H1 (cell line): Measurements from ENCODE around the gene UPP1. TPM values are rescaled to one million over a fixed set of nuclear protein-coding genes. Genes with fewer than 3 reads are reported as not detected.

ENCODE experiments used
- CTCF ChIA-PET: fragments of 300-600 bp; sonication (Branson Sonifier 250); formaldehyde crosslinking; loops from one replicate; lab custom pipeline; 2021; ENCODE audit not compliant: partially characterized antibody; lab: Charles Lee
- POLR2A ChIA-PET: fragments of 300-600 bp; sonication (Branson Sonifier 250); formaldehyde crosslinking; loops from one replicate; lab custom pipeline; 2021; ENCODE audit warnings: inconsistent platforms; ENCODE audit not compliant: partially characterized antibody; lab: Charles Lee
- DNase-seq, 2 experiments: peaks; one replicate each; pipeline versions ENCODE4 v3.0.0 to v3.0.0-alpha.2; 2010 to 2022; ENCODE audit warnings: low spot score in 2 of 2, low read depth in 1 of 2, mixed read lengths in 1 of 2
- FAIRE-seq: peaks from 2 replicates; lab custom pipeline; 2011; peaks lifted over from hg19 to GRCh38; lab: Jason Lieb, UNC
- H2AFZ ChIP-seq: 2 replicates; pipeline ENCODE4 v1.8.1; 2012; ENCODE audit warnings: low read length, inconsistent platforms
- H2AK5ac ChIP-seq: 2 replicates; pipeline ENCODE4 v1.6.1; 2013; ENCODE audit warnings: low read depth, low read length
- H2BK120ac ChIP-seq: replicated peaks from 2 replicates; pipeline ENCODE3; 2013; ENCODE audit warnings: low read depth, low read length, inconsistent platforms
- H2BK12ac ChIP-seq: 2 replicates; pipeline ENCODE4 v1.6.1; 2013; ENCODE audit warnings: low read depth, low read length
- H2BK15ac ChIP-seq: 2 replicates; pipeline ENCODE4 v1.6.1; 2013; ENCODE audit warnings: low read length
- H2BK20ac ChIP-seq: 2 replicates; pipeline ENCODE4 v1.6.1; 2013; ENCODE audit warnings: low read length
- H2BK5ac ChIP-seq: 2 replicates; pipeline ENCODE4 v1.6.1; 2013; ENCODE audit warnings: low read depth, low read length
- H3K14ac ChIP-seq: 2 replicates; pipeline ENCODE4 v1.6.1; 2013; ENCODE audit warnings: inconsistent platforms; ENCODE audit not compliant: insufficient read length
- H3K18ac ChIP-seq: 2 replicates; pipeline ENCODE4 v1.6.1; 2013; ENCODE audit warnings: low read length; ENCODE audit errors: extremely low read depth
- H3K23ac ChIP-seq: 2 replicates; pipeline ENCODE4 v1.6.1; 2013; ENCODE audit warnings: inconsistent platforms; ENCODE audit not compliant: insufficient read length
- H3K23me2 ChIP-seq: 2 replicates; pipeline ENCODE4 v1.6.1; 2013; ENCODE audit warnings: low read depth, low read length
- H3K27ac ChIP-seq: 2 replicates; pipeline ENCODE4 v1.6.1; 2011; ENCODE audit warnings: low read depth, low read length, inconsistent platforms
- H3K27me3 ChIP-seq, 4 experiments: replicated peaks in 1 of 4; 1 replicate in 1 of 4; 2 replicates in 3 of 4; pipeline versions ENCODE4 v1.6.1 to v1.8.1; 2011 to 2013; ENCODE audit warnings: low read length in 3 of 4, mild to moderate bottlenecking in 3 of 4, inconsistent platforms in 2 of 4, mixed read lengths in 2 of 4, moderate library complexity in 1 of 4; ENCODE audit not compliant: control insufficient read depth in 3 of 4, insufficient read depth in 3 of 4; ENCODE audit errors: extremely low read depth in 1 of 4
- H3K36me3 ChIP-seq, 4 experiments: 2 replicates each; pipeline versions ENCODE4 v1.6.1 to v1.8.1; 2011 to 2013; ENCODE audit warnings: mild to moderate bottlenecking in 4 of 4, low read length in 3 of 4, moderate library complexity in 2 of 4, control low read depth in 1 of 4, inconsistent platforms in 1 of 4; ENCODE audit not compliant: insufficient read depth in 4 of 4, control insufficient read depth in 2 of 4
- H3K4ac ChIP-seq: replicated peaks from 2 replicates; pipeline ENCODE3; 2013; ENCODE audit warnings: low read length, low read depth, mixed read lengths, inconsistent platforms; ENCODE audit not compliant: insufficient read length
- H3K4me1 ChIP-seq, 4 experiments: replicated peaks in 1 of 4; 1 replicate in 1 of 4; 2 replicates in 3 of 4; pipeline versions ENCODE4 v1.6.1 to v1.8.1; 2011 to 2013; ENCODE audit warnings: low read length in 3 of 4, inconsistent platforms in 2 of 4, mixed read lengths in 1 of 4; ENCODE audit not compliant: insufficient read depth in 4 of 4, control insufficient read depth in 3 of 4
- H3K4me2 ChIP-seq, 2 experiments: 2 replicates each; pipeline versions ENCODE4 v1.6.1 to v1.8.1; 2011 to 2013; ENCODE audit warnings: low read depth in 2 of 2, low read length in 2 of 2, control low read depth in 1 of 2, inconsistent platforms in 1 of 2, mild to moderate bottlenecking in 1 of 2; ENCODE audit not compliant: insufficient read depth in 1 of 2
- H3K4me3 ChIP-seq, 4 experiments: fragments of 200-600, 300-600 bp in 1 of 4; sonication (generic), shearing (Covaris generic), sonication (Bioruptor Twin) in 1 of 4; 2 replicates each; pipeline versions ENCODE4 v1.5.1 to v1.8.1; 2011 to 2016; ENCODE audit warnings: low read length in 4 of 4, low read depth in 3 of 4, control low read depth in 2 of 4, inconsistent platforms in 2 of 4, mild to moderate bottlenecking in 2 of 4, mixed read lengths in 1 of 4, moderate library complexity in 1 of 4; ENCODE audit not compliant: insufficient read depth in 2 of 4; ENCODE audit errors: extremely low read depth in 1 of 4
- H3K56ac ChIP-seq: replicated peaks from 2 replicates; pipeline ENCODE3; 2013; ENCODE audit warnings: low read depth, mild to moderate bottlenecking, mixed read lengths, low read length, inconsistent platforms; ENCODE audit not compliant: insufficient read length
- H3K79me1 ChIP-seq: 2 replicates; pipeline ENCODE4 v1.6.1; 2013; ENCODE audit warnings: low read depth, low read length, control low read depth
- H3K79me2 ChIP-seq, 2 experiments: 2 replicates each; pipeline versions ENCODE4 v1.6.1 to v1.8.1; 2012 to 2013; ENCODE audit warnings: low read length in 2 of 2, mild to moderate bottlenecking in 2 of 2, inconsistent platforms in 1 of 2; ENCODE audit not compliant: insufficient read depth in 2 of 2, control insufficient read depth in 1 of 2
- H3K9ac ChIP-seq, 4 experiments: replicated peaks in 1 of 4; 1 replicate in 1 of 4; 2 replicates in 3 of 4; pipeline versions ENCODE4 v1.6.1 to v1.8.1; 2011 to 2013; ENCODE audit warnings: low read depth in 3 of 4, low read length in 3 of 4, control low read depth in 2 of 4, mild to moderate bottlenecking in 2 of 4, moderate library complexity in 2 of 4, inconsistent platforms in 1 of 4; ENCODE audit errors: extremely low read depth in 1 of 4
- H3K9me3 ChIP-seq, 2 experiments: 2 replicates each; pipeline versions ENCODE4 v1.6.1 to v1.8.1; 2012 to 2013; ENCODE audit warnings: mild to moderate bottlenecking in 2 of 2, moderate library complexity in 2 of 2, control low read depth in 1 of 2, inconsistent platforms in 1 of 2, low read depth in 1 of 2, low read length in 1 of 2, mixed read lengths in 1 of 2; ENCODE audit not compliant: insufficient read depth in 2 of 2
- H4K20me1 ChIP-seq, 2 experiments: replicated peaks in 1 of 2; 2 replicates each; pipeline versions ENCODE3 to v1.8.1; 2011 to 2013; ENCODE audit warnings: inconsistent platforms in 2 of 2, low read length in 2 of 2, mild to moderate bottlenecking in 1 of 2; ENCODE audit not compliant: insufficient read depth in 2 of 2, control insufficient read depth in 1 of 2
- H4K5ac ChIP-seq: 2 replicates; pipeline ENCODE4 v1.6.1; 2013; ENCODE audit warnings: low read length, low read depth, mixed read lengths, inconsistent platforms; ENCODE audit not compliant: insufficient read length
- H4K8ac ChIP-seq: 2 replicates; pipeline ENCODE4 v1.8.0; 2013; ENCODE audit warnings: mild to moderate bottlenecking, moderate library complexity, low read length, inconsistent platforms; ENCODE audit not compliant: insufficient read depth; ENCODE audit errors: extremely low read depth
- H4K91ac ChIP-seq: replicated peaks from 2 replicates; pipeline ENCODE3; 2013; ENCODE audit warnings: low read length, mixed read lengths, inconsistent platforms; ENCODE audit not compliant: insufficient read length
- CEBPB ChIP-seq: IDR thresholded peaks from 2 replicates; pipeline ENCODE4 v1.6.1; 2012; ENCODE audit warnings: low read depth, low read length
- JUND ChIP-seq: IDR thresholded peaks from 2 replicates; pipeline ENCODE4 v1.6.1; 2011; ENCODE audit warnings: mild to moderate bottlenecking, improper control_type of control experiment, low read length
- POLR2A ChIP-seq, 2 experiments: IDR thresholded peaks; 1 replicate in 1 of 2; 2 replicates in 1 of 2; pipeline ENCODE4 v1.6.1; 2011; ENCODE audit warnings: low read depth in 2 of 2, low read length in 2 of 2, mild to moderate bottlenecking in 2 of 2; ENCODE audit errors: control extremely low read depth in 1 of 2
- SAP30 ChIP-seq: fragments of 300-600 bp; sonication (generic); IDR thresholded peaks from 2 replicates; pipeline ENCODE4 v1.7.1; 2012; ENCODE audit warnings: low read length, moderate library complexity, mild to moderate bottlenecking, inconsistent platforms; ENCODE audit not compliant: insufficient read depth, insufficient replicate concordance
- SIN3A ChIP-seq, 2 experiments: IDR thresholded peaks in 1 of 2; conservative IDR thresholded peaks in 1 of 2; 2 replicates each; pipeline ENCODE4 v1.6.1; 2011 to 2012; ENCODE audit warnings: low read length in 2 of 2, improper control_type of control experiment in 1 of 2, low read depth in 1 of 2, mild to moderate bottlenecking in 1 of 2
- SIRT6 ChIP-seq: IDR thresholded peaks from one replicate; pipeline ENCODE4 v1.7.1; 2012; ENCODE audit warnings: low read length, inconsistent platforms
- SP4 ChIP-seq: IDR thresholded peaks from 2 replicates; pipeline ENCODE4 v1.6.1; 2012; ENCODE audit warnings: low read length, inconsistent platforms
- TBP ChIP-seq: IDR thresholded peaks from 2 replicates; pipeline ENCODE4 v1.6.1; 2011; ENCODE audit warnings: low read depth, low read length, improper control_type of control experiment
- WGBS, 2 experiments: shearing (Covaris generic) in 1 of 2; methylation state at CpG; one replicate each; pipeline versions ENCODE4 v1.1.6 to v1.1.7; 2013 to 2015; ENCODE audit warnings: low lambda C conversion rate in 2 of 2, mixed read lengths in 2 of 2, inconsistent platforms in 1 of 2, low coverage in 1 of 2, missing lambda C conversion rate in 1 of 2; ENCODE audit not compliant: insufficient replicate concordance in 2 of 2, insufficient coverage in 1 of 2, insufficient read length in 1 of 2; ENCODE audit errors: extremely low coverage in 1 of 2, missing lambda C conversion rate in 1 of 2; 5-methylcytosine and 5-hydroxymethylcytosine counted together
- polyA plus RNA-seq, 7 experiments: library from polyadenylated mRNA; depleted of rRNA in 3 of 7; stranded (reverse) in 5 of 7; unstranded in 2 of 7; fragments of >200 nt in 5 of 7; fragments of 200-250 nt in 2 of 7; gene quantifications; 1 replicate in 5 of 7; 2 replicates in 1 of 7; 4 replicates in 1 of 7; pipeline versions ENCODE4 v1.2.1 to v1.2.3, GENCODE V29; 2011 to 2013; ENCODE audit warnings: missing spikeins in 2 of 7, mixed read lengths in 2 of 7
- total RNA-seq: library from RNA; stranded (reverse); fragmentation: NEBNext Ultra II Directional; extraction: Animal tissue kit (Norgen Biotek cat#: 25700); gene quantifications from 2 replicates; pipeline ENCODE4 v1.2.1, GENCODE V29; 2021
- TF ChIP-seq, protein P1 (sequence below), 3 experiments: IDR thresholded peaks; 1 replicate in 2 of 3; 2 replicates in 1 of 3; pipeline versions ENCODE4 v1.5.1 to v1.6.1; 2011; ENCODE audit warnings: low read length in 3 of 3, mild to moderate bottlenecking in 3 of 3, inconsistent platforms in 2 of 3, low read depth in 1 of 3, moderate library complexity in 1 of 3; ENCODE audit not compliant: insufficient read depth in 1 of 3; ENCODE audit errors: control extremely low read depth in 1 of 3

The UPP1 gene
- total and polyA plus RNA-seq, 2 of the 8 experiments (the other 6 are each of a cell fraction or from before 2014, with no cell fraction given): 40.7 to 46.2 TPM

DNA sequence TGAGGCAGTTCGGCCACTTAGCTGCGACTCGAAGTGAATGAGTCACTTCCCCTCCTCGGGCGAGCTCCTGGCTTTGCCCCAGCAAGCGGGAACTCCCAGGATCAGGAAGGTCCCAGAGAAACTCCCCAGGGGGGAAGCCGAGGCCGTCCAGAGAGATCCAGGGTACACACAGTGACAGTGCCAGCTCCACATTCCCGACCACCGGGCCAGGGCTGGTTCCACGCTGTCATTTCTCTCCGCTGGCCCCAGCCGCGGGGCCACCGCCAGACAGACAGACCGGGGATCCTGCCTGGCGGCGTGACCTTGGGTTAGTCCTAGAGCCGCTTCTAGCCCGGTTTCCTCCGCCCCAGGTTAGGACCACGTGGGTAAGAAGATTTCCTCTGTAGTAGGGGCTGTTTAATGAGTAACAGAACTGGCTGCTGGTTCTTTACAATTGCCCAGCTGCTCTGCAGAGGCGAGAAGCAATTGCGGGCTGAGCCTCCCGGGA is 463 bp upstream of the UPP1 start:
- Histone ChIP-seq H3K9ac (peak overlapping the region; percentile 25 to 79 (median 74)), H3K18ac (peak overlapping the region; percentile 81), H4K20me1 (no peaks in the 10 kb centered on the region), H2BK15ac (no peak overlapping the region), H3K4me1 (peaks cover 5 to 11% (median 7%) of the 10 kb centered on the region in 4 experiments), H2BK20ac (no peak overlapping the region), H3K36me3 (peaks cover 6 to 23% (median 12%) of the 10 kb centered on the region in 4 experiments; a peak in 7 of 8 replicates), H3K4ac (no peak overlapping the region), H3K4me2 (peak overlapping the region; percentile 92 to 97), H3K79me1 (0 out of 2 replicates have a peak, but pooled peaks cover 2% of the 10 kb centered on the region), H3K27ac (peak overlapping the region; percentile 66), H3K9me3 (no peaks in the 10 kb centered on the region; a peak in 1 of 4 replicates), H4K5ac (peak overlapping the region; percentile 81), H3K79me2 (peaks cover 0 to 6% of the 10 kb centered on the region in 2 experiments; a peak in 1 of 4 replicates), H2BK12ac (peak overlapping the region; percentile 75), H2AK5ac (no peak overlapping the region), H4K91ac (peak overlapping the region; percentile 26), H3K56ac (peak overlapping the region; percentile 52), H3K14ac (no peak overlapping the region), H4K8ac (peak overlapping the region; percentile 92; the same call in 1 of the 2 replicates), H3K27me3 (no peaks in the 10 kb centered on the region), H3K23ac (no peak overlapping the region), H3K23me2 (peaks cover 7% of the 10 kb centered on the region; the same call in 1 of the 2 replicates), H2BK5ac (peak overlapping the region; percentile 92), H3K4me3 (peak overlapping the region; percentile 57 to 85 (median 66)), H2AFZ (peak overlapping the region; percentile 2; the same call in 1 of the 2 replicates), H2BK120ac (no peak overlapping the region)
- DNase-seq (peak in 1 of 2 experiments; percentile 82), FAIRE-seq (no peak)
- ChIA-PET POLR2A (interaction anchor here (0.6 to 5.1 kb wide), 28 partner anchors 10 to 143 kb away, joined by 3 to 36 read pairs (median 4); partner anchors contain the start of genes C7orf57 and HUS1), CTCF (interaction anchor here (1.2 to 4.5 kb wide), 4 partner anchors 13 to 97 kb away, joined by 4 to 16 read pairs (median 8); no protein-coding TSS in a partner anchor)
- WGBS, 2 experiments: 3% methylated on average over 20 of the region's 25 CpGs; no CpG with 5 or more reads in 1 of the 2 experiments
- TF ChIP-seq CEBPB: peak; percentile 57; the same call in 1 of the 2 replicates
- TF ChIP-seq JUND: peak; percentile 68; the same call in 1 of the 2 replicates
- peak; percentile 38; the same call in 1 of the 2 replicates for TF ChIP-seq TBP
- peak in 1 of 2 experiments; percentile 37; a peak in 2 of 4 replicates for TF ChIP-seq SIN3A (conservative IDR thresholded peaks at IDR 0.05 in 1 of 2, IDR thresholded peaks at IDR 0.05 in 1 of 2; ENCODE audit: low read depth in 1 of 2, low read length in 2 of 2)
- TF ChIP-seq, protein P1, sequence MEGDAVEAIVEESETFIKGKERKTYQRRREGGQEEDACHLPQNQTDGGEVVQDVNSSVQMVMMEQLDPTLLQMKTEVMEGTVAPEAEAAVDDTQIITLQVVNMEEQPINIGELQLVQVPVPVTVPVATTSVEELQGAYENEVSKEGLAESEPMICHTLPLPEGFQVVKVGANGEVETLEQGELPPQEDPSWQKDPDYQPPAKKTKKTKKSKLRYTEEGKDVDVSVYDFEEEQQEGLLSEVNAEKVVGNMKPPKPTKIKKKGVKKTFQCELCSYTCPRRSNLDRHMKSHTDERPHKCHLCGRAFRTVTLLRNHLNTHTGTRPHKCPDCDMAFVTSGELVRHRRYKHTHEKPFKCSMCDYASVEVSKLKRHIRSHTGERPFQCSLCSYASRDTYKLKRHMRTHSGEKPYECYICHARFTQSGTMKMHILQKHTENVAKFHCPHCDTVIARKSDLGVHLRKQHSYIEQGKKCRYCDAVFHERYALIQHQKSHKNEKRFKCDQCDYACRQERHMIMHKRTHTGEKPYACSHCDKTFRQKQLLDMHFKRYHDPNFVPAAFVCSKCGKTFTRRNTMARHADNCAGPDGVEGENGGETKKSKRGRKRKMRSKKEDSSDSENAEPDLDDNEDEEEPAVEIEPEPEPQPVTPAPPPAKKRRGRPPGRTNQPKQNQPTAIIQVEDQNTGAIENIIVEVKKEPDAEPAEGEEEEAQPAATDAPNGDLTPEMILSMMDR (IDR thresholded peaks at IDR 0.05; ENCODE audit: control extremely low read depth in 1 of 3, insufficient read depth in 1 of 3, low read depth in 1 of 3, low read length in 3 of 3): no peak
- TF ChIP-seq SAP30: no peak
- TF ChIP-seq SIRT6: no peak
- TF ChIP-seq SP4: no peak
- peak in 1 of 2 experiments; percentile 81; a peak in 2 of 3 replicates for TF ChIP-seq POLR2A (IDR thresholded peaks at IDR 0.05; ENCODE audit: control extremely low read depth in 1 of 2, low read depth in 2 of 2, low read length in 2 of 2)
